NCI-H1092 (cell line): Measurements from ENCODE around the gene PLK4.
"Not testable (repeated sequence)": the region's sequence is repeated elsewhere in the genome, so short reads cannot be mapped to it uniquely, and the experiment has no call there.

ENCODE experiments used
- DNase-seq: peaks from one replicate; lab custom pipeline; 2025; lab: John Stamatoyannopoulos, UW

Gene PLK4

GRCh38 chr4:127905029-127905428 lies 24.3 kb downstream of the PLK4 start:
- DNase-seq: no peak

GRCh38 chr4:127916512-127916911 lies 35.8 kb downstream of the PLK4 start:
- no peak for DNase-seq

GRCh38 chr4:127917151-127917550 lies 36.5 kb downstream of the PLK4 start:
- no peak for DNase-seq

GRCh38 chr4:127920521-127920920 lies 39.8 kb downstream of the PLK4 start:
- DNase-seq: no peak

- DNase-seq: no peak
Measured at GRCh38 chr4:127922226-127922625, 41.5 kb downstream of the PLK4 start.

GRCh38 chr4:127925720-127926119 lies 45.0 kb downstream of the PLK4 start:
- DNase-seq: not testable (repeated sequence)

- DNase-seq: no peak
Measured at GRCh38 chr4:127930175-127930574, 49.5 kb downstream of the PLK4 start.

- DNase-seq: not testable (repeated sequence)
Measured at GRCh38 chr4:127931836-127932235, 51.1 kb downstream of the PLK4 start.

- DNase-seq: no peak
Measured at GRCh38 chr4:127936974-127937373, 56.3 kb downstream of the PLK4 start.
